ENCODE results near the gene MKRN2OS.

The MKRN2OS gene

GRCh38 chr3:12499474-12499873, 45.8 kb downstream of the MKRN2OS start:
- TF ChIP-seq CREB1 (IDR thresholded peaks at IDR 0.05; ENCODE audit: low read depth), result no peak
- TF ChIP-seq FOXM1 (IDR thresholded peaks at IDR 0.05; ENCODE audit: borderline replicate concordance, low read depth), result no peak
- no peak for TF ChIP-seq TAF1 (IDR thresholded peaks at IDR 0.05; ENCODE audit: low read depth)
- no peak for TF ChIP-seq CEBPB (IDR thresholded peaks at IDR 0.05)
- no peak for TF ChIP-seq RAD21 (IDR thresholded peaks at IDR 0.05; ENCODE audit: low read depth)
- no peak for TF ChIP-seq NFIC (IDR thresholded peaks at IDR 0.05)
- no peak for TF ChIP-seq EP300 (IDR thresholded peaks at IDR 0.05; ENCODE audit: borderline replicate concordance)
- TF ChIP-seq REST (IDR thresholded peaks at IDR 0.05; ENCODE audit: low read depth), result no peak
- no peak for TF ChIP-seq TCF12 (IDR thresholded peaks at IDR 0.05; ENCODE audit: low read depth)
- no peak for TF ChIP-seq MAX (IDR thresholded peaks at IDR 0.05)
- TF ChIP-seq USF1 (IDR thresholded peaks at IDR 0.05), result no peak
- no peak for TF ChIP-seq EGR1 (IDR thresholded peaks at IDR 0.05)
- TF ChIP-seq ZBTB7A (IDR thresholded peaks at IDR 0.05; ENCODE audit: low read depth), result no peak
- TF ChIP-seq YY1 (IDR thresholded peaks at IDR 0.05; ENCODE audit: low read depth), result no peak
- no peak for TF ChIP-seq TEAD4 (IDR thresholded peaks at IDR 0.05)

GRCh38 chr3:12496453-12496761, 48.9 kb downstream of the MKRN2OS start:
- TF ChIP-seq MAX (IDR thresholded peaks at IDR 0.05) (no peak), USF1 (IDR thresholded peaks at IDR 0.05) (no peak), TAF1 (IDR thresholded peaks at IDR 0.05; ENCODE audit: low read depth) (no peak), CREB1 (IDR thresholded peaks at IDR 0.05; ENCODE audit: low read depth) (no peak), NFIC (IDR thresholded peaks at IDR 0.05) (no peak), REST (IDR thresholded peaks at IDR 0.05; ENCODE audit: low read depth) (no peak), FOXM1 (IDR thresholded peaks at IDR 0.05; ENCODE audit: borderline replicate concordance, low read depth) (no peak), TCF12 (IDR thresholded peaks at IDR 0.05; ENCODE audit: low read depth) (no peak), YY1 (IDR thresholded peaks at IDR 0.05; ENCODE audit: low read depth) (no peak), RAD21 (IDR thresholded peaks at IDR 0.05; ENCODE audit: low read depth) (no peak), EGR1 (IDR thresholded peaks at IDR 0.05) (no peak), TEAD4 (IDR thresholded peaks at IDR 0.05) (no peak), EP300 (IDR thresholded peaks at IDR 0.05; ENCODE audit: borderline replicate concordance) (no peak), CEBPB (IDR thresholded peaks at IDR 0.05) (no peak), ZBTB7A (IDR thresholded peaks at IDR 0.05; ENCODE audit: low read depth) (no peak)

GRCh38 chr3:12495749-12496452, 49.4 kb downstream of the MKRN2OS start:
- no peak for TF ChIP-seq TAF1 (IDR thresholded peaks at IDR 0.05; ENCODE audit: low read depth)
- no peak for TF ChIP-seq USF1 (IDR thresholded peaks at IDR 0.05)
- TF ChIP-seq NFIC (IDR thresholded peaks at IDR 0.05), result no peak
- no peak for TF ChIP-seq YY1 (IDR thresholded peaks at IDR 0.05; ENCODE audit: low read depth)
- no peak for TF ChIP-seq CREB1 (IDR thresholded peaks at IDR 0.05; ENCODE audit: low read depth)
- no peak for TF ChIP-seq FOXM1 (IDR thresholded peaks at IDR 0.05; ENCODE audit: borderline replicate concordance, low read depth)
- no peak for TF ChIP-seq EP300 (IDR thresholded peaks at IDR 0.05; ENCODE audit: borderline replicate concordance)
- no peak for TF ChIP-seq TEAD4 (IDR thresholded peaks at IDR 0.05)
- TF ChIP-seq RAD21 (IDR thresholded peaks at IDR 0.05; ENCODE audit: low read depth), result no peak
- TF ChIP-seq CEBPB (IDR thresholded peaks at IDR 0.05), result no peak

GRCh38 chr3:12490547-12490946, 54.8 kb downstream of the MKRN2OS start:
- TF ChIP-seq CEBPB (IDR thresholded peaks at IDR 0.05), result no peak
- no peak for TF ChIP-seq REST (IDR thresholded peaks at IDR 0.05; ENCODE audit: low read depth)
- TF ChIP-seq MAX (IDR thresholded peaks at IDR 0.05), result no peak
- TF ChIP-seq EP300 (IDR thresholded peaks at IDR 0.05; ENCODE audit: borderline replicate concordance), result no peak
- no peak for TF ChIP-seq RAD21 (IDR thresholded peaks at IDR 0.05; ENCODE audit: low read depth)
- TF ChIP-seq NFIC (IDR thresholded peaks at IDR 0.05), result no peak
- TF ChIP-seq TAF1 (IDR thresholded peaks at IDR 0.05; ENCODE audit: low read depth), result no peak

All from Ishikawa (cell line).